Large intestine (tissue), 3 donors: ENCODE data around the gene ZNF664. TPM values are rescaled to one million over a fixed set of nuclear protein-coding genes. Genes with fewer than 3 reads are reported as not detected.

Experiments
- DNase-seq, 2 donors: peaks; one replicate each; pipeline versions ENCODE4 v3.0.0 to v3.0.0-alpha.2; 2013
- H3K27ac ChIP-seq: one replicate; pipeline ENCODE4 v1.5.1; 2013; ENCODE audit warnings: low read length
- H3K27me3 ChIP-seq: 2 replicates; pipeline ENCODE4 v1.6.1; 2013; ENCODE audit warnings: low read length; ENCODE audit not compliant: control insufficient read depth, insufficient read depth
- H3K36me3 ChIP-seq: 2 replicates; pipeline ENCODE4 v1.6.1; 2013; ENCODE audit warnings: low read length; ENCODE audit not compliant: control insufficient read depth, insufficient read depth
- H3K4me1 ChIP-seq: one replicate; pipeline ENCODE4 v1.6.1; 2013; ENCODE audit warnings: low read length; ENCODE audit not compliant: control insufficient read depth, insufficient read depth
- H3K4me3 ChIP-seq: one replicate; pipeline ENCODE4 v1.5.1; 2013; ENCODE audit warnings: low read length
- H3K9me3 ChIP-seq: one replicate; pipeline ENCODE4 v1.6.1; 2013; ENCODE audit warnings: mild to moderate bottlenecking, low read depth, low read length, moderate library complexity; ENCODE audit not compliant: control insufficient read depth
- WGBS: methylation state at CpG from one replicate; pipeline ENCODE4 v1.1.5; 2013; ENCODE audit warnings: low lambda C conversion rate; ENCODE audit not compliant: insufficient coverage; 5-methylcytosine and 5-hydroxymethylcytosine counted together
- polyA plus RNA-seq: library from polyadenylated mRNA; unstranded; fragments of 120-200 nt; gene quantifications from one replicate; pipeline ENCODE4 v1.2.1, GENCODE V29; 2013

Gene ZNF664
- polyA plus RNA-seq, 1 donor, result 138 TPM

DNA sequence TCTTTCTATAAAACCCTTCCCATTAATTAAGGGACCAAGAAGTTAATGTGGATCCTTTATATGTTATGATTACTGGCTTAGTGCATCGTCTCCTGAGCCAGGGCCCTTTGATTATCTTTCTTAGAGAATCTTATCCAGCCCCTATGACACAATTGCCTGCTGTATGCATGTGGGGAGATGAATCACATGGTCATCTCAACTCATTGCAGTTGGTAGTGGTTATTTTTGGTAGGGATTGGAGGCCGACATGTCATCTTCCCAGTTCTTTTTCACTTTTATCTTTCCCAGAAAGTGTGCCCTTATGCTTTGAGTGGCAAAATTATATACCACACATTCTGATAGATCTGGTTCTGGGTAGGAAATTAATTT is 26.0 kb downstream of the ZNF664 start:
- no peak for DNase-seq
- WGBS, result no CpG with 5 or more reads among the region's 2 CpGs
- no peak overlapping the region for H3K4me3 ChIP-seq
- H3K27me3 ChIP-seq, result no peaks in the 10 kb centered on the region
- no peaks in the 10 kb centered on the region for H3K9me3 ChIP-seq
- peaks cover 41% of the 10 kb centered on the region for H3K36me3 ChIP-seq
- H3K27ac ChIP-seq, result no peak overlapping the region
- peaks cover 45% of the 10 kb centered on the region for H3K4me1 ChIP-seq

DNA sequence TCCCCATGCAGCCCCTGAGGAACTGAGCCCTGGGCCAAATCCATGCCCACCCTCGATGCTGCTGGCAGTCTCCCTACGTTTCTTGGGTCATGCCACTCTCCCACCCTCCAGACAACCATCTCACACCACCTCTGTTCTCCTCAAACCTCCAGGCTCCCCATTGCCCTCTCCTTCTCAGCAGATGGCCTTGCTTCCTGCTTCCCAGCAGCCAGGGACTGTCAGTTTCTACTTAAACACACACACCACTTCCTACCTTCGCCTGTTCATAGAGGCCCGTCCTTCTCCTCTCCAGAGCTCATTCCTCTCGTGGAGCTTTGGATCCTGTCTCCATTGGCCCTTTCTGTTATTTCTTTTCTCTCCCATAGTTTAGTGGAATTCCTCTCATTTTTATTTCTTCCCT is 27.1 kb downstream of the ZNF664 start:
- Histone ChIP-seq H3K27me3 (no peaks in the 10 kb centered on the region), H3K4me3 (no peak overlapping the region), H3K36me3 (peaks cover 48% of the 10 kb centered on the region), H3K4me1 (peaks cover 35% of the 10 kb centered on the region), H3K27ac (peak overlapping the region; percentile 53), H3K9me3 (no peaks in the 10 kb centered on the region)
- 67% methylated on average over 1 of the region's 5 CpGs for WGBS
- no peak for DNase-seq

DNA sequence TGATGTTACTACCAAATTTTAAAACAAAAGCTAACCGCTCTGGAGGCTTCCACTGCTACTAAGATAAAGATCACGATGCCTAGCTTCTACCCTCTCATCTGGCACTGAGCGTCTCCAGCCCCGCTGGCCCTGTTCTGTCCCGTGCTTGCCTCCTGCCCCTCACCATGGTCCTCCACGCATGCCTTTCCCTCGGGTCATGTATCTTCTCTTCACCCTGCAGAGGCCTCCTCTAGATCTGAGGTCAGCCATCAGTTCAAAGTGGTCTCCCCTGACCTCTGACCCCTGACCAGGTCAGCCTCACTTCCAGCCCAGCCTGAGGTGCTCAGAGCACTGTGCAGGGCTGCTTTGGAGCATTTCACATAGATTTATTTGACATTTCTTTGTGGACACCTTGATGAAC is 28.3 kb downstream of the ZNF664 start:
- peaks cover 34% of the 10 kb centered on the region for H3K4me1 ChIP-seq
- WGBS, result 70% methylated on average over 2 of the region's 7 CpGs

DNA sequence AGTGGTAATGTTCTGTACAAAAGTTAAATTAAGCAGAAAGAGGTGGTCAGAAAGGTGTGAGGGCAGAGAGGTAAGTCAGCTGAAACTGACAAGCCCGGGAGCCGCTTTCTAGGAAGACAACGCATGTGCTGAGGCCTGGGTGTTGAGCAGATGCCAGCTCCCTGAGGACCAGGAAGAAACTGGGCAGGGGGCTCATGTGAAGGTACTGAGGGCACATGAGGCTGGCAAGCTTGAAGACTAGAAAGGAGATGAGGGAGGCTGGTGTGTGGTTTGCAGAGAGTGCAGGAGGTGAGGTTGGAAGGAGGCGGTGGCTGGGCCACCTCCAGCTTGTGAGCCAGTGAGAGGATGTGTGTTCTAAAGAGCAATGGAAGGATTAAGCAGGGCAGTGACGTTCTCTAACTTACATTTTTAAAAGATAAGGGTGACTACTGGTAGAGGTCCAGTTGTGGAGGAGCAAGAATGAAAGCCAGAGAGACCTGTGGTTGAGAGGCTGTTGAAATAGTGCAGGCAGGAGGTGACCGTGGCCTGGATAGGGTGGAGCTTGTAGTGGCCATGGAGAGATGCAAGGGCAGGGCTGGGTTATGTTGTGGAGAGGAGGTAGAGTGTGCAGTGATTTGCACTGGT is 29.1 kb downstream of the ZNF664 start:
- no peak overlapping the region for H3K27ac ChIP-seq

More for the DNA sequence above, 28.3 kb downstream of the ZNF664 start:
- no peaks in the 10 kb centered on the region for H3K27me3 ChIP-seq
- no peak overlapping the region for H3K4me3 ChIP-seq
- H3K36me3 ChIP-seq, result peaks cover 54% of the 10 kb centered on the region
- no peaks in the 10 kb centered on the region for H3K9me3 ChIP-seq
- no peak overlapping the region for H3K27ac ChIP-seq
- no peak for DNase-seq

DNA sequence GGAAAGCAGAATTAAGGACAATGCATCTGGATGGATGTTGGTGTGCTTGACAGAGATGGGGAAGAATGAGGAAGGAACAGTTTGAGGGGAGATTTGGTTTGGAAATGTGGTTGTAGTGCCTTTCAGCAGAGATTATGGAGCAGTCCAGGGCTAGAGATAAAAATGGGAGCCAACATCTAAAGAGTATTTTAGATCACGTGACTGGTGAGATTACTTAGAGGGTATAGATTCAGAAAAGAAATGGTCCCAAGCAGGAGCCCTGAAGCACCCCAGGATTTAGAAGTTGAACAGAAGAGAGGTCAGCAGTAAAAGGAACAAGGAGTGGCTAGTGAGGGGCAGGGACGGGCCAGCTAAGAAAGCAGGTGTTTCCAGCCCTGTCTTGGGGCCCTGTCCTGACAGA is 29.6 kb downstream of the ZNF664 start:
- peaks cover 38% of the 10 kb centered on the region for H3K4me1 ChIP-seq
- WGBS, result no CpG with 5 or more reads among the region's 2 CpGs
- no peak overlapping the region for H3K27ac ChIP-seq
- H3K4me3 ChIP-seq, result no peak overlapping the region
- H3K27me3 ChIP-seq, result no peaks in the 10 kb centered on the region
- DNase-seq, result no peak
- peaks cover 51% of the 10 kb centered on the region for H3K36me3 ChIP-seq
- no peaks in the 10 kb centered on the region for H3K9me3 ChIP-seq

More for the DNA sequence above, 29.1 kb downstream of the ZNF664 start:
- no peak for DNase-seq
- Histone ChIP-seq H3K4me3 (no peak overlapping the region), H3K9me3 (no peaks in the 10 kb centered on the region), H3K27me3 (no peaks in the 10 kb centered on the region), H3K4me1 (peaks cover 36% of the 10 kb centered on the region), H3K36me3 (peaks cover 54% of the 10 kb centered on the region)
- 90% methylated on average over 2 of the region's 6 CpGs for WGBS

DNA sequence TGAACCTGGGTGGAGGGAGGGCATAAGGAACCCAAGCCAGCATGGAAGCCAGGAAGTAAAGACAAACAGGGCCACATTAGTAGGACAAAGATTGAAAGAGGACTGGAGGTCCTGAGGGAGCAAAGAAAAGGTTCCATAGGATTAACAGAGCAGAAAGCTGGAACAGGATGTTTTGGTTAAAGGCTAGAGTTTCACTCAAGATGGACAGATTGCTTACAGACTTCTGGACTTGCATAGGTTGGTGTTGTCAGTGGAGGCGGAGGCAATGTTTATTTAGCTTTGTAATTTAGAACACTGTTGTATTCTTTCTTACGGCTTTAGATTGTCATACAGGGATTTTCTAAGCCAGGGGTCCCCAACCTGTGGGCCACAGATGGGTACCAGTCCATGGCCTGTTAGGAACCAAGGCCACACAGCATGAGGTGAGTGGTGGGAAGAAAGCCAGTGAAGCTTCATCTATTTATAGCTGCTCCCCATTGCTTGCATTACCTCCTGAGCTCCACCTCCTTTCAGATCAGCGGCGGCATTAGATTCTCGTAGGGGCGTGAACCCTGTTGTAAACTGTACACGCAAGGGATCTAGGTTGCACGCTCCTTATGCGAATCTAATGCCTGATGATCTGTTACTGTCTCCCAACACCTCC is 31.3 kb downstream of the ZNF664 start:
- Histone ChIP-seq H3K4me1 (peaks cover 42% of the 10 kb centered on the region), H3K9me3 (no peaks in the 10 kb centered on the region), H3K36me3 (peaks cover 39% of the 10 kb centered on the region), H3K27ac (no peak overlapping the region), H3K27me3 (no peaks in the 10 kb centered on the region), H3K4me3 (no peak overlapping the region)
- WGBS, result no CpG with 5 or more reads among the region's 9 CpGs
- no peak for DNase-seq

DNA sequence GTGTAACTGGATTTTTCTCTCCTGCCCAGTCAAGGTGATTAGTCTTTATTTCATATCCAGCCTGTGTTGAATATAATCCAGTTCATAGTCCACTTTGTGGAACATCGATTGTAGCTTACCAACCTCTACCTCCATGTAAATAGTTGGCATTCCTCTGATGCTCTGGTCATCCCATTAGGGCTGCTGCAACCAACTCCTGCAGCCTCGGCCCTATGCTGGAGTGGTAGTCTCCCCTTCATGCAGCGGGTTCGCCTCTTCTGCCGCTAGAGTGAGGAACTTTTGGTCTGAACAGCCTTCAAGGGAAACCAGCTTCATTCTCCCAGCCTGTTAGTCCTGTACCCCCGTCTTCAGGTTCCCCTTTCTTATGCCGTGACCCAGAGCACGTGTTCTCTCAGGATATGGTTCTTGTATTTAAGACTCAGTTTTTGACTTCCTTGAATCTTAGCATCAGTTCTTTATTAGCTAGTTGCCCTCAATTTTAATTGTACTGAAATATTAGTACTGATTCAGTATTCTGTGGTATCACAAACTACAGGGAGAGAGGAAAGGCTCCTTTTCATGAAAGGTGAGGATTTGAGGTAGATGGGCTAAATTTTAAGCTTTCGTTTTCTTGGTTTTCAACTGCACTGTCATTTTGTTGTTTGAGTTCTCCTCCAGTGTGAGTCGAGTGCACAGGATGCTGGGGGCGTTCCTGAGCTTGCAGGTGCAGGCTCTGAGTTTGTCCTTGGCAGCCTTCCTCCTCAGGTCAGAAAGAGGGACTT is 33.2 kb downstream of the ZNF664 start:
- H3K4me3 ChIP-seq, result no peak overlapping the region
- no peaks in the 10 kb centered on the region for H3K27me3 ChIP-seq
- no CpG with 5 or more reads among the region's 11 CpGs for WGBS
- peaks cover 34% of the 10 kb centered on the region for H3K36me3 ChIP-seq
- DNase-seq, result no peak
- H3K4me1 ChIP-seq, result peaks cover 35% of the 10 kb centered on the region
- peak overlapping the region; percentile 39 for H3K27ac ChIP-seq
- no peaks in the 10 kb centered on the region for H3K9me3 ChIP-seq

DNA sequence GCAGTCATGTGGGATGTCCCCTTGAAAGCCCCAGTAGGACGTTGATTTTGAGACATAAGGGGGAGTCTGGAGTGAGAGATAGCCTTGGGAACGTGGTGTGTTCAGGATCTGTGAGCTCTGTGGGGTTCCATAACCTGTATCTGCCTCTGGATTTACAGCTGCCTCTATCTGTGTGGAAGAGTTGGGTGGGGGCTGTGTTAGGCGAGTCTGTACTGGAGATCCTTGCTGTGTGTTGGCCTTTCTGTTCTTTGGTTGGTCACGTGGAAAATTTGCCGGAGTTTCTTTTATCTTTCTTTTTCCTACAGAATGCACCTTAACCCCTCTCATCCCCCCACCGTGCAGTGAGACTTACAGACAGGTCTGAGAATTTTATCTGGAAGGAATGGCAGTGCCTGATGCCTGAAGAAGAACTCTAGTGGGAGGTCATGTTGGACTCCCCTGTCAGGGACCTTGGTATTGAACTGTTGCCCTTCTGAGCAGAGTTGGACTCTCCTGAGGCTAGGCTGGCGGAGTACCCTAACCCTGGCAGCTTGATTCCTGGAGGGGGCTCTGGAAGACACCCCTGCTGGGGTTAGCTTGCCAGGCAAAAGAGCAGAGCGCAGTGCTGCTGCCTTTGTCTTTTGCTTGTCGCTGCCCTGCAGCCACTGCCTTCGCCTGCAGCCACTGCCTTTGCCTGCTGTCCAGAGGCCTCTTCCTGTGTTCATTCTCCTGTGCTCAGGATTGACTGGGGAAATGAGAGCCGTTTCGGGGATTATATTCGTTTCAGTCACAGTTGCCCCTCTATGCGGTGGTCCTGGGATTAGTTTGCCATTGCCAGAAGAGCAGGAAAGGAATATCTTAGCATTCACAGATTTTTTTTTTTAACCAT is 34.1 kb downstream of the ZNF664 start:
- Histone ChIP-seq H3K27ac (peak overlapping the region; percentile 54), H3K36me3 (peaks cover 31% of the 10 kb centered on the region), H3K9me3 (no peaks in the 10 kb centered on the region), H3K4me3 (no peak overlapping the region), H3K4me1 (peaks cover 36% of the 10 kb centered on the region), H3K27me3 (no peaks in the 10 kb centered on the region)
- WGBS, result 51% methylated on average over 4 of the region's 14 CpGs
- peak in 1 of 2 donors; percentile 73 for DNase-seq

DNA sequence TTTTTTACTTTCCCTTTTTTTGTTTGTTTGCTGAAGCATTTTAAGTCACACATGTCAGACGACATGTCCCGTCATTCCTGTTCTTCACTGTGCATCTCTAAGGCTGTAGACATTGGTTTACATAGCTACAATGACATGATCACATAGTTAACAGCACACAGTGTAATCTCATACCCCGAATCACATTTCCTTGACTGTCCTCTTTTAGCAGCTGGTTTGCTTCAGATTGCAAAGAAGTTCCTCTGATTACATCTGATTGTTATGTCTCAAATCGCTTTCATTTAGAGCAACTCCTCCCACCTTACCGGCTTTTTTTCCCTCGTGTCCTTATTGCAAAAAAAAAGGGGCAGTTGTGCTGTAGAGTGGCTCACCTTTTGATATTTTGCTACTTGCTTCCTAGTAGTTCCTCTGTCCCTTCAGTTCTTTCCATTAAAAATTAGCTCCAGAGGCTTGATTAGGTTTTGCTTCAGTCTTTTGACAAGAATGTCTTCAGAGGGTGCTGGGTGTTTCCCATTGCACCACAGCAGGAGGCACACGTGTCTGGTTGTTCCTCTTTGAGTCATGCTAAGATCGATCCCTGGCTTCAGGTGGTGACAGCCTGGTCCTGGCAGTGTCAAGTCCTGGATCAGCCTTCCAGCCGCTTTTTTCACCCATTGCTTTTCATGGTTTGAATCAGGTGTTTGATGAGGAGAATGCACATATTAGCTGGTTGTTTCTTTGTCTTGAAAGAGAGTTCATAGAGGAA is 35.0 kb downstream of the ZNF664 start:
- H3K4me1 ChIP-seq, result peaks cover 33% of the 10 kb centered on the region
- H3K27me3 ChIP-seq, result no peaks in the 10 kb centered on the region
- H3K36me3 ChIP-seq, result peaks cover 38% of the 10 kb centered on the region
- H3K4me3 ChIP-seq, result no peak overlapping the region
- no peak overlapping the region for H3K27ac ChIP-seq
- 50% methylated on average over 3 of the region's 9 CpGs for WGBS
- no peak for DNase-seq
- no peaks in the 10 kb centered on the region for H3K9me3 ChIP-seq
